GM21381 (cell line): Measurements from ENCODE around the gene CACNA1C.

Experiments used
- ATAC-seq: cut with Tn5 transposase; IDR thresholded peaks from one replicate; pipeline ENCODE4 v1.9.1; 2021; ENCODE audit warnings: mild to moderate bottlenecking, moderate library complexity; ENCODE audit not compliant: unreplicated experiment

The CACNA1C gene

DNA sequence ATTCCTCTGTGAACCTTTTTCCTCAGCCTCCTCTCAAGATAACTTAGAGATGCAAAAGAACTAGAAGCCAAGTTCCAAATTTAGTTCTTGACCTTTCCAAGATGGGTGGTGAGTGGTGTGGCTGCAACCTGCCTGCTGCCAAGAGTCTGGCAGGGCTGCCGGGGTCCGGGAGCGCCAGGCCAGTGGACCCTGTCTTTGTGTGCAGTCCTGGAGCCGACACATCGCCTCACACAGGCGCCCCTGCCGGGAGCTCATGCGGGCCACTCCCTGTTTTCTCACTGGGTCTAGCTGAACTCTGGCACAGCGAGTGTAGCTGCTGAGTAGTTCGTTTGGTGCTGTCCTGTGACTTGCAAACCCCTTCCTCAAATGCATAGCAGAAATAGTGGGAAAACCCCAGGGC lies 84.9 kb downstream of the CACNA1C start:
- ATAC-seq: no peak

GRCh38 chr12:2138294-2138693 lies 85.5 kb downstream of the CACNA1C start:
- ATAC-seq: no peak

- ATAC-seq: no peak
Observed at GRCh38 chr12:2138871-2139308, 86.1 kb downstream of the CACNA1C start.

GRCh38 chr12:2139651-2140050 lies 86.9 kb downstream of the CACNA1C start:
- no peak for ATAC-seq

- ATAC-seq: no peak
Observed at GRCh38 chr12:2140858-2141519, 88.2 kb downstream of the CACNA1C start.

DNA sequence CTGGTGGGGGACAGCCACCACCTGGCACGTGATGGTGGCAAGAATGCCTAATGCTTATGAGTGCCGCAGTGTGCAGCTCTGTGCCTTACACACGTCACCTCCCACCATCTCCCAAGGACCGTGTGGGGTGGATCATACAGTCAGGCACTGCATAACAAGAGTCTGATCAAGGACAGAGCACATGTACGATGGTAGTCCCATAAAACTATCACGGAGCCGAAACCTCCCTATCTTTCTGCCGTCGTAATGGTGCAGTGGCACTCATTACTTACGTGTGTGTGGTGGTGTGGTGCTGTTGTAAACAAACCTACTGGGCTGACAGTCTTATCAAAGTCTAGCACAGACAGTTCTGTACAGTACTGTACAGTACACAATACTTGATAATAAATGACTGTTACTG lies 89.3 kb downstream of the CACNA1C start:
- ATAC-seq: no peak

DNA sequence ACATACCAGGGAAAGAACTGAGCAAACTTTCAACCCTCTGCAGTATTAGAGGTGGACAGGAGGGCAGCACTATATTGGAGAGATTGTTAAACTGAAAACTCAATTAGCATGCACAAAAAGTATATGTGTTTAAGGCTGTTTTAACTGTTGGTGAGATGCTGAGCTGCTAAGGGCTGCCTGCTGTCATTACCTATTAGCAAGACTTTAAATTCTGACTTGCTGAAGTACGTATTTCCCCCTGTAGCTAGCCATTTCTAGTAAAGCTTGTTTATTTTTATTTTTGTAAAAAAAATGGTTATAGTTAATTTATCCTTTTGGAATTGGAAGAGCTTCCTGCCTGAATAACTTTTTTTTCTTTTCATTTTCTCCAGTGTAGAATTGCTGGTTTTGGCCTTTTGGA lies 92.2 kb downstream of the CACNA1C start:
- no peak for ATAC-seq

- ATAC-seq: no peak
Observed at GRCh38 chr12:2145433-2145998, 92.7 kb downstream of the CACNA1C start.

DNA sequence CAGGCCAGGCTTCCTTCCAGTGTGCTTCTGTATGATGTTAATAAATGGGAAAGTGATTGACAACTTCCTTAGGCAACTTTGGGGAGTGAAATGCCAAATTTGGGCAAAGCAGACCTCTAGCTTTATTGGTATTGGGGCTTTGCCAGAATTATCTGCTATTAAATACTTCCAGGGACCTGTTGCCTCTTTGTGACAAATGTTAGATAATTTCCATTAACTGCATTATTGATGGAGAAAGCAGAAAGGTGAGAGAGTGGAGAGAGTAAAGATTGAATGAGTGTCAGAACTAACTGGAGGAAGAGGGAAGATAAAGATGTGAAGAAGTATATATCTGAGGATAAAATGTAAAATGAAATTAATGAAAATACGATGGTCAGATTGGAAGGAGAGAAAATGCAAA lies 94.5 kb downstream of the CACNA1C start:
- ATAC-seq: no peak

DNA sequence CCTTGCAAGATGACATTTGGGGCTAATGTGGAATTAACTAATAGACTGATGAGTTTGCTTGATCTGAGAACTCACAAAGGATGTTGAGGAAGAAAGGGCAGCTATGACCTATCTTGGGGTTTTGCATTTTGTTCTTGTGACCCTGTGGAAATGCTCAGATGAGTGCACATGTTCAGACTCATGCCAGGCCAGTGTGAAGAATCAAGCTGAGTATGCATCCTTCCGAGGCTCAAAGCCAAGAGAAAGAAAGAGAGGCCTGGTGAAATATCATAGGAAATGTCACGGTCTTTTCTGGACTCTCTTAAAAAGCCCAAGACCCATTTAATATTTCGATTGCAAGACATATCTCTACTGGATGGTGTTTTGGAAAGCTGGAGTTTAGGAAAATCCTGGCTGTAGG lies 96.3 kb downstream of the CACNA1C start:
- no peak for ATAC-seq

GRCh38 chr12:2150833-2151232 lies 98.0 kb downstream of the CACNA1C start:
- no peak for ATAC-seq

DNA sequence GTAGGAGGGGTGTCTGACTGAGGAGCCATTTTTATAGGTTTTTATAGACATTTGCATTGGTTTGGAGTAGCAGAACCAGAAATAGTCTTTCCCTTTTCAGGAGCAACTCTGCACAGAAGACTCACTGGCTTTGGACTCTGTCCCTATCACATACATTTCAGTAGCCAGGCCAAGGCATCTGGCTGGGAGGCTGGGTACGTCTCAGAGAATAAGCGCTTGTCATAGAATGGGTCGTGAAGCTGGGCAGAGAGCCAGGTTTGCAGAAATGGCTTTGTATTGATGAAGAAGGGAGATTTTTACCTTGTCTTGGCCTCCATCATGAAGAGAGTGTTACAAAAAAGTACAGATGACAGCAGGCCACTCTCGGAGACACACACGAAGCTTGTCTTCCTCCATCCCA lies 98.6 kb downstream of the CACNA1C start:
- ATAC-seq: no peak

DNA sequence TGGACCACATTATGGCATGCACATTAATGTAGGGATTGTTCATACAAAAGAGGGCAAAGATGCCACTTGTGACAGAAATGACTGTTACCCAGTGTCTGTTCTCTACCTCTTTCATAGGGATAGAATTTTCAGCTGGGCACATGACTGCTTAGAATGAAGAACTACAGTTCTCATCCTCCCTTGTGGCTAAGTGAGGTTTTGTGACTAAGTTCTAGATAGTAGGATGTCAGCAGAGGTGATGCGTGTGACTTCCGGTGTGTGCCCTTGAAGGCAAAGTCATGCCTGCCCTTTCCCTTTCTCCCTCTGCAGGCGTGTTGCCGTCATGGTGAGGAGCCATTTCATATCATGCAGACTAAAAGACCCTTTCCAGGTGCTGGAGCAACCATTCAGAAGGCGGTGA lies 99.3 kb downstream of the CACNA1C start:
- peak; percentile 77 for ATAC-seq

DNA sequence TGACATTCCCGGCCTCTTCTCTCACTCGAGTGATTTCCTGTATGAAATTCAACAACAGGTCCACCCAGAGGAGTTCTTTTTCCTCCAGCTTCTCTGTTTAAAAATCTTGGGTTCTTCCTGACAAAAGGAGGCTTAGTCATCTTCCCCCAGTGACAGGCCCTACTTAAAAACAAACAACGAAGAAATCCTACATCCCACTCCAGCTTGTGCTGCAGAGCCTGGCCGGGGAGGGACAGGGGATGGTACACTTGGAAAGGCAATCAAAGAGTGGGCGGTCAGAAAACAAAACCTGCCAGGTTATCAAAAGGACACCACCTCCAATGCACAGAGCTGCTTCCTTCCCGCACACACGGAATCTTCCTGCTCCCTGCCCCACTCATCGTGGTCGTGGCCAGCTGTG lies 101.3 kb downstream of the CACNA1C start:
- no peak for ATAC-seq

GRCh38 chr12:2154521-2154920 lies 101.7 kb downstream of the CACNA1C start:
- ATAC-seq: no peak

GRCh38 chr12:2156333-2156732 lies 103.5 kb downstream of the CACNA1C start:
- no peak for ATAC-seq

DNA sequence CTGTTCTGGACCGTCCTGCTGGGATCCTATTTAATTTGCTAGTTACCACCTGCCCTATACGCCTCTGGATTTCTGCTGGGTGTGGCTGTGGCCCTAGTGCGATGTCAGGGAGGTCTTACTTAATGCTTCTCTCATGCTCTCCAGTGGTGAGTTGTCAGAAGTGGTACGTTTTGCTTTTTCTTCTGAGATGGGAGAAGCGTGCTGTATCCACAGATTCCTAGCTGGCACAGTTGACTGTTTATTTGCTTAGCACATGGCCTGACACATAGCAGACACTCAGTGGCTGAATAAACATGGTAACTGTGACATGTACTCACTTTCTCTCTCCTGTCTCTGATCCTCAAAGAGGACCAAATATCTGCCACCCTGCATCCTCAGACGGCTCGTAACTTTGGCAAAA lies 107.3 kb downstream of the CACNA1C start:
- no peak for ATAC-seq

DNA sequence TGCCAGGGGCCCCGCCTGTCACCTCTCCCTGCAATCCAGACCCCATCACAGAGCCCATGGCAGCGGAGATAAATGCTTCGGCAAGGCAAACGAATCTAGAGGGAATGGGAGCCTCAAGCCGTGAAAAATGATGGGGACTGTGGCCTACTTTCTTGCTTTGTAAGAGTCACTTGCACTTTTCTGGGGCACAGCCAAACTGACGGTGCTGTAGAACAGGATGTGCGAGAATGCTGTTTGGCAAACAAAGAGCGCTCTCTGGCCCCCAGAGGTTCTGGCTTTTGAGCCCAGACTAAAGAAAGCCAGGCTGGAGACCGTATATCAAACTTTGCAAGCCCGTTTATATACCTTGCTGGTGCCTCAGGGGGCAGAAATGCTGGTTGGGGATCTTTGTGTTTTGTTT lies 108.7 kb downstream of the CACNA1C start:
- ATAC-seq: no peak

- ATAC-seq: no peak
Observed at GRCh38 chr12:2163177-2163941, 110.6 kb downstream of the CACNA1C start.

GRCh38 chr12:2165021-2165420 lies 112.2 kb downstream of the CACNA1C start:
- ATAC-seq: no peak

DNA sequence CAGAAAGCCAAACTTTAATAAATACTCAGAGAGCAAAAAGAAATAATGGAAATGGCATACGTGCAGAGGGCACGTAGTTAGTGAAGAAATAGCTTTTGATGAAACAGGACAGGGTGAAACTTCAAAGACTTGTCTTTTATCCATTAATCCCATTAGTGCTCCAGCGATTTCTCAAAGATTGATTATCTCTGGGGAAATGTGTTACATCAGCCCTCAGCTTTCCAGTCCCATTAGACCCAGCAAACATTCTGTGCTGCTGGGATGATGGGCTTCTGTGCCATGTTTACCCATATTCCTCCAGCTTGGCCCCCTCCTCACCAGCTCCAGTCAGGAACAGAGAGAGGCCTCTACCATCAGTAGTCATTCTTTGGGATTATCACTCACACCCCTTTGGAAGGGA lies 113.1 kb downstream of the CACNA1C start:
- ATAC-seq: no peak

GRCh38 chr12:2166696-2167095 lies 113.9 kb downstream of the CACNA1C start:
- ATAC-seq: no peak
